GM12875 (cell line): ENCODE data around the gene TTLL11.

Source experiments
- H3K4me3 ChIP-seq: one replicate; pipeline ENCODE4 v1.5.1; 2011; ENCODE audit warnings: low read depth, low read length, control low read depth
- CTCF ChIP-seq: IDR thresholded peaks from 2 replicates; pipeline ENCODE4 v1.5.1; 2011; ENCODE audit warnings: low read depth, mild to moderate bottlenecking, control low read depth, inconsistent platforms, low read length, moderate library complexity, borderline replicate concordance; ENCODE audit not compliant: insufficient read depth

TTLL11 gene

GRCh38 chr9:121853617-121854395, 239.3 kb downstream of the TTLL11 start:
- H3K4me3 ChIP-seq, result no peak overlapping the region
- no peak for TF ChIP-seq CTCF

- TF ChIP-seq CTCF, result no peak
- H3K4me3 ChIP-seq, result no peak overlapping the region
Measured at GRCh38 chr9:121852651-121853616, 240.2 kb downstream of the TTLL11 start.

- TF ChIP-seq CTCF, result no peak
- H3K4me3 ChIP-seq, result no peak overlapping the region
Measured at GRCh38 chr9:121852241-121852640, 240.9 kb downstream of the TTLL11 start.

- no peak overlapping the region for H3K4me3 ChIP-seq
- no peak for TF ChIP-seq CTCF
Measured at GRCh38 chr9:121851641-121852091, 241.4 kb downstream of the TTLL11 start.

GRCh38 chr9:121850366-121850765, 242.7 kb downstream of the TTLL11 start:
- H3K4me3 ChIP-seq, result no peak overlapping the region
- no peak for TF ChIP-seq CTCF

GRCh38 chr9:121849554-121849953, 243.6 kb downstream of the TTLL11 start:
- no peak overlapping the region for H3K4me3 ChIP-seq
- TF ChIP-seq CTCF, result no peak

GRCh38 chr9:121844562-121844961, 248.5 kb downstream of the TTLL11 start:
- H3K4me3 ChIP-seq, result no peak overlapping the region
- TF ChIP-seq CTCF, result no peak
